SK-N-DZ (cell line): ENCODE measurements around the gene DPM1.
"Not testable (repeated sequence)": the region's sequence is repeated elsewhere in the genome, so short reads cannot be mapped to it uniquely, and the experiment has no call there.

Experiments used
- DNase-seq: peaks from one replicate; pipeline ENCODE4 v3.0.0-alpha.2; 2015; ENCODE audit warnings: low spot score

The DPM1 gene

GRCh38 chr20:50980071-50980681 is 21.8 kb upstream of the DPM1 start:
- DNase-seq = no peak

GRCh38 chr20:50978533-50978932 is 20.2 kb upstream of the DPM1 start:
- DNase-seq = not testable (repeated sequence)

DNA sequence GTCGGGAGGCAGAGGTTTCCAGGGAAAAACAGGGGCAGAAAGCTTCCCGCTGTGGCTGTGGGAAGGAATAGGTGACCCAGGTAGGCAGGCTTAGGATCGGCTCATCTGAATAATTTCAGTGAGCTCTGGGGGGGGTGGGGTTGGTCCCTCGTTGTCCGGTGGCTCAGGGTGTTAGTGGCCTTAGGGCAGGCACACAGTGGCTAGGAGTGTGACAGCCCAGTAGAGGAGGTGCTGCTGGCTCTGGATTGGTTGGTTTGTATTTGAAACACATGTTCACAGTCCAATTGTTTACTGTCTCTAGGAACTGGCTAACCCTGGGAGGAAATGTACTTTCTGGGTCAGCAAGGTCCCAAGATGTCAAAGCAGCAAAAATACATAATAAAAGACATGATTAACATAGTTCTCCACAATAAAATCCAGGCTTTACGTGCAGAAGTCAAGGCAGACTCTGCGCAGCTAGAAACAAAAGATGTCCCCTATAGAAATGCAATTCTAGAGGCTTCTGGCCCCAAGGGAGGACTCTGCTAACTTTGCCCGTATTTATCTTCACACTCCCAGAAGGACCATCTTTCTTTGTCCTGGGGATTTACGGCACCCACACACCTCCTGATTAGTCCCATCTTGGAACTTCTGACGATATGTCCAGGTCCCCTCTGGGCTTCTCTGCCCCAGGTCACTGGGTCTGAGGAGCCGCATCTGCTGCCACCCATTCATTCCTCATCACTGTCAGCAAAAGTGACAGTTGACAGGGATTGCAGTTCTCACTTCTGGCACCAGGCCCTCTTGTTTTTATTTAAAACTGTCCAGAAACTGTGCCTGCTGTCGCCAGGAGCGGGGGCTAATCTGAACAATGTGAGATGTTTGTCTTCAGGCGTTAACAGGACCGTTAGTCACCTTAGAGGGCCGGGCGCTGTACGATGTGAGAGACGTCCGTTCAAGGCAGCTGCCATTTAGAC is 19.0 kb upstream of the DPM1 start:
- peak; percentile 57 for DNase-seq

GRCh38 chr20:50975701-50976330 is 17.5 kb upstream of the DPM1 start:
- no peak for DNase-seq

GRCh38 chr20:50969912-50970311 is 11.6 kb upstream of the DPM1 start:
- no peak for DNase-seq

DNA sequence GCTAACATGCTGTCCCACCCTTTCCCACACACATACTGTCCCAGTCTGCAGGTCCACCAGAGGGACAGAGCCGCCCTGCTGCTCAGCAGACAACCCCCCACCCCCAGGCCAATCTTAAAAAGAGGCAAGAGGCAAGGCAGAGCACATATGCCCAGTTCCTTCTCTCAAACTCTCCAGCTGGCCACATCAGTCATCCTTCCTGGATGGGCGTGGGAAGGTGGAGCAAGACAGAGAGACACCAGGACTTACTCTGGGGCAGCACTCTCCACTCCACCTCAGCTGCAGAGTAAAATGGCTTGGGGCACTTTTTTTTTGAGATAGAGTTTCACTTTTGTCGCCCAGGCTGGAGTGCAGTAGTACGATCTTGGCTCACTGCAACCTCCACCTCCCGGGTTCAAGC is 11.1 kb upstream of the DPM1 start:
- no peak for DNase-seq

DNA sequence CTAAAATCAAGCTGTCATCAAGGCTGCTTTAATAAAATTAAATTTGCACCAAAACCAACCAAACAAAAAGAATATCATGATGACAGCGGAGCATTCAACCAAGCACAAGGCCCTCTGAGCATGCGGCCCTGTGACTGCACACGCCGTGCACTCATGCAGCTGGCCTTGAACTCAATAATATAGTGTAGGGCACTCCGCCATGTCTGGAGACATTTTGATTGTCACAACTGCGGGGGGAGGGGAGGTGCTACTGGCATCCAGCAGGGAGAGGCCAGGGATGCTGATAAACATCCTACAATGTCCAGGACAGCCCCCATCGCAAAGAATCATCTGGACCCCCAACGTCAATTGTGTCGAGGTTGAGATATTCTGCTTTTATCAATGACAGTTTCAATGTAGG is 10.0 kb upstream of the DPM1 start:
- peak; percentile 68 for DNase-seq

DNA sequence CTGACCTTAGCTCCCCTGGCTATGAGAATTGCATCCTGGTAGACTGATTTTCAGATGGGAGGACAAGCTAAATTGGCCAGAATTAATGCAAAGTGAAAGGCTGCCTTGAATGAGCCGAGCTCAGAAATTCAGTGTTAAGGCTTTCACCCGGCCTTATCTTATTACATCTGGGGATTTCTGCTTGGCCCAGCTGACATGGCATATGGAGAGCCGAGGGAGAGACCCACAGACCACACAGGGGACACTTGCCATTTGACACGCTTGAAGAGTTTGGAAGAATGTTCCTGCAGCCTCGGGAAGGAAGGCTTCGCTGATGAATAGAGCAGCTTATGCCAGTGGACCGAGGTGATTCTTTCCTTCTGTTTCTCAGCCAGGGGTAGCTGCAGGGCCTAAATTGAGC is 9.3 kb upstream of the DPM1 start:
- peak; percentile 86 for DNase-seq

- no peak for DNase-seq
Measured at GRCh38 chr20:50959543-50960126, 1.3 kb upstream of the DPM1 start.

DNA sequence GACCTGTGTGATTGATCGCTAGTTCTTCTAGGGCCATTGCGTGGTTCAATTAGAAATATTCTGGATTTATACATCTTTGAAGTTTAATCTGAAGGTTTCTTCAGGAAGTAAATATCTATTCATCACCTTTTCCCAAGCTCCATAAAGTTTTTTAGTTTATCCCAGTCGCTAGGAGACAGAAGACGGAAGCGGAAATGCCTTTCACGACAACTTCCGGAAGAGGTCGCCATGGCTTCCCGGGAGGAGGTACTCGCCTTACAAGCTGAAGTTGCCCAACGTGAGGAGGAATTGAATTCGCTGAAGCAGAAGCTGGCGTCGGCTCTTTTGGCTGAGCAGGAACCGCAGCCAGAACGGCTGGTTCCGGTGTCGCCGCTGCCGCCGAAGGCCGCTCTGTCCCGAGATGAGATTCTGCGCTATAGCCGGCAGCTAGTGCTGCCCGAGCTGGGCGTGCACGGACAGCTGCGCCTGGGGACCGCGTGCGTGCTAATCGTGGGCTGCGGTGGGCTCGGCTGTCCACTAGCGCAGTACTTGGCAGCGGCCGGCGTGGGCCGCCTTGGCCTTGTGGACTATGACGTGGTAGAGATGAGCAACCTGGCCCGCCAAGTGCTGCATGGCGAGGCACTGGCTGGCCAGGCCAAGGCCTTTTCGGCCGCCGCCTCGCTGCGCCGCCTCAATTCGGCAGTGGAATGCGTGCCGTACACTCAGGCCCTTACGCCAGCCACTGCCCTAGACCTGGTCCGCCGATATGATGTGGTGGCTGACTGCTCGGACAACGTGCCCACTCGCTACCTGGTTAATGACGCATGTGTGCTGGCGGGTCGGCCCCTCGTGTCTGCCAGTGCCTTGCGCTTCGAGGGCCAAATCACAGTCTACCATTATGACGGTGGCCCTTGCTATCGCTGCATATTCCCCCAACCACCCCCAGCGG is 547 bp upstream of the DPM1 start, which contains the start of gene MOCS3:
Gene MOCS3 (plus strand): TSS at position 204 of the 928 bp plus-strand sequence. CDS start 25 bp downstream, at position 229.
- peak; percentile 96 for DNase-seq

DNA sequence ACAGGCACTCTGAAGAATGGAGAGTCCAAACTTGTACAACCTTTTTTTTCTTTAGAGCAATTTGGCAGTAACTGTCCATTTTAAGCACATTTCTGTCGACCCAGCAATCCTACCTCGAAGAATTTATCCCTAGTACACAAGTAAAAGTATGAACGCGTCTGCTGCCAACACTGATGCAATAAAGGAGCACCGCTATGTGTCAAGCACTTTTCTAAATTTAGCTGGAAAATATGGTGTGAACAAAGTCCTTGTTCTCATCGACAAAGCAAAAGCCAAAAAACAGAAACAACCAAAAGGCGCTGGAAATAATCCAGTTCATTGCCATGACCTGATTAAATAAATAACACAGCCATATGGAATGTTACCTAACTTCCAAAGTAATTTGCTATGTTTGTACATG is 1.1 kb downstream of the DPM1 start:
- DNase-seq = no peak

GRCh38 chr20:50953821-50954220 is 4.5 kb downstream of the DPM1 start:
- DNase-seq = no peak

GRCh38 chr20:50953196-50953595 is 5.1 kb downstream of the DPM1 start:
- DNase-seq = no peak

- DNase-seq = no peak
Measured at GRCh38 chr20:50948132-50948785, 10.1 kb downstream of the DPM1 start.

DNA sequence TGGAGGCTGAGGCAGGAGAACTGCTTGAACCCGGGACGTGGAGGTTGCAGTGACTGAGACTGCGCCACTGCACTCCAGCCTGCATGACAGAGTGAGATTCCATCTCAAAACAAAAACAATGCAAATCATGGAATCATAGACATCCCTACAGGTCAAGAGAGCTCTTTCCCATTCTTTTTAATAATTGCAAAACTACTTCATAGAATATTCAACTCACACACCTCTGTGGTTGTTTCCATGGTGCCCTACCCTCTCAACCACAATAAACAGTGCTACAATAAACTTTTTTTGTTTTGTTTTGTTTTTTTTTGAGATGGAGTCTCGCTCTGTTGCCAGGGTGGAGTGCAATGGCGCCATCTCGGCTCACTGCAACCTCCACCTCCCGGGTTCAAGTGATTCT is 15.3 kb downstream of the DPM1 start:
- no peak for DNase-seq

DNA sequence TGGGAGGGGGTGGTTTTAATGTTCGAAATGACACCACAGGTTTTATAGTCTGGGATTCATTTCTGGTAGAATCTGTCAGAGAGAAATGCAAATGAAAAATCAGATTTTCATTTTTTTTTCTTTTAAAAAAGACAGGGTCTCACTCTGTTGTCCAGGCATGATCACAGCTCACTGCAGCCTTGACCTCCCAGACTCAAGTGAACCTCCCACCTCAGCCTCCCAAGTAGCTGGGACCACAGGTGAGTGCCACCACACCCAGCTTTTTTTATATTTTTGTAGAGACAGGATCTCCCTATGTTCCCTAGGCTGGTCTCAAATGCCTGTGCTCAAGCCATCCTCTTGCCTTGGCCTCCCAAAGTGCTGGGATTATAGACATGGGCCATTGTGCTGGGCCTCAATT is 24.7 kb downstream of the DPM1 start:
- no peak for DNase-seq

DNA sequence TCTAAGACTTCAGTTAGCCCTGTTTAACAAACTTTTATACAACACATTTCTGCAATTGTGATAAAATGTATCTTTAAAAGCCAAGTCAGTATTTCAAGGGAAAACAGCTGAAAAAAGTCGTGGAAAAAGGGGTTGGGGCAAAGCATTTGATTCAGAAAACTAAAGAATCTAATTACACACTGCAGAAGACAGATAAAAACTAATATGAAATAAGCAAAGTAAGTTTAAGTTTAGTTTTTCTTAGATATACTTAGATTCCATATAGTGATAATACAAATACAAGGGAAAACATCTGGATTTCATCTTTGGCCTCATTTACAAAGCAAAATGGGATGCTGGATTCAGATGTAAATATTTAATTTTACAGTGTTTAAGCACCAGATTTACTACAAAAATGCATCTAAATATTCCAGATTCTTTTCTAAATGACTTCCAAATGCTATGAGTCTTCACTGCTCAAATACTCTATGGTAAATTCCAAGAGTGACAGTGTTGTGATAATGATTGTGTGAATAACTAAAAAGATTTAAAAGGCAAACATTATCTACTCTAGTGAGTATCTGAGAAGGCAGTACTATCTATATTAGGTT is 25.5 kb downstream of the DPM1 start:
- DNase-seq = no peak

- DNase-seq = no peak
Measured at GRCh38 chr20:50932016-50932485, 26.3 kb downstream of the DPM1 start.

DNA sequence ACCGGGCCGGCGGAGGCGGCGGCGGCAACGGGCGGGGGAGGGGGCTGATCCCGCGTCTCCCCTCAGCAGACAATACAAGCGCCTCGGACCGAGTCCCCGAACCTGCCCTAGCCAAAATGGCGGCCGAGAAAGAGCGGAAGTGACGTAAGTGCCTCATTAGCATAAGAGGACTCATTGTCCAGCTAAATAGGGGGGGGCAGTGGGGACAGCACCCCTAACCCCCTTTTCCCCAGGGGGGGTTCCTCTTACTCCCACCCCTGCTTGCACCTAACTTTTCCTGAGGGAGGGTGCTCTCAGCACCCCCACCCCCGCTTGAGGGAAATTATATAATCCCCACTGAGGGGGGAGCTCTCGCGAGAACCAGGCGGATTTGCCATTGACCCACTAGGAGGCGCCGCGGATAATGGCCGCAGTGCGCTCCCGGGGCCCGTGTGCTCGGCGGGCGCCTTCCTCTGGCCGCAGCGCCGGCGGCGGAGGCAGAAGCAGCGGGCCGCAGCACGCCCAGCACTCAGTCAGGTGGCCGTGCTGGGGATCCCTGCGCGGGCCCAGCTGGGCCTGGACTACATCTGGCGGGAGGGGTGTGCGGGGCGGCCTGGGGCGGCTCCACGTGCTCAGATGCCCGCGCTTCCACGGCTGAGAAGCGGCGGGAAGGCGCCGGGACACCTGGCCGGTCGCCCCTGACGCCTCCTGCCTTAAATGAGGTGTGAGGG is 26.9 kb downstream of the DPM1 start, which contains the start of gene ADNP:
Gene ADNP (minus strand): TSS at position 132 of the 710 bp plus-strand sequence. CDS start 27,441 bp downstream, outside the sequence.
- peak; percentile 98 for DNase-seq
